Measurements from ENCODE around the gene MED14.

MED14 gene

DNA sequence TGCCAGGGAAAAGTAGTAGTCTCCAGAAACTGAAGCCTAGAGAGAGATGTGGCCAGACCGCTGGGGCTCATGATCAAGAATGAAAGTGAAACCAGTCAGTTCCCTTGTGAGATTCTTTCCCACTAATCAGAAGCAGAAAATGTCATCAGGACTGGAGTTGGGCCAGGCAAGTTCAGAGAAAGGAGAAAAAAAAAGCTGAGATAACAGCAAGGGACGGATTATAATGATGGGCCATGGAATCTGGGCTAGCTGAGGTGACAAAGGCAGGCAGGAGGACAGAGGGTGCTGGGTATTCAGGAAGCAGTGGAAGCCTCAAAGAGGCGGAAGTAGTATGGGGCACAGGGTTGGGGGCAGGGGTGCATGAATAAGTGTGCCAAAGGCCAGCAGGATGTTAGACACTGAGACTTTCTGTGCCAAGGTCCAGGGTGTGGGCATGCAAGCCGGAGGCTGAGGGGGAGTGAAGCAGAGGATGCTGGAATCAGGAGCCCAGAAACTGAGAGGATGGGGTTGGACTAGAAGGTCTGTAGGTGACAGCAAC lies 90.5 kb downstream of the MED14 start:
- Histone ChIP-seq H3K36me3 (ENCODE audit: control insufficient read depth, insufficient read depth, low read length) (no peaks in the 10 kb centered on the region), H3K4me3 (ENCODE audit: low read length) (no peak overlapping the region), H3K4me1 (ENCODE audit: control insufficient read depth, insufficient read depth, low read length) (no peaks in the 10 kb centered on the region; the same call in 1 of the 2 replicates), H3K9me3 (ENCODE audit: control insufficient read depth, insufficient read depth, low read length) (no peaks in the 10 kb centered on the region), H3K27me3 (ENCODE audit: control insufficient read depth, insufficient read depth, low read length) (no peaks in the 10 kb centered on the region), H3K27ac (ENCODE audit: low read length) (no peak overlapping the region)
- DNase-seq (ENCODE audit: low read depth, low spot score), result no peak
- no CpG with 5 or more reads among the region's 4 CpGs for WGBS (ENCODE audit: insufficient coverage, insufficient read length)

DNA sequence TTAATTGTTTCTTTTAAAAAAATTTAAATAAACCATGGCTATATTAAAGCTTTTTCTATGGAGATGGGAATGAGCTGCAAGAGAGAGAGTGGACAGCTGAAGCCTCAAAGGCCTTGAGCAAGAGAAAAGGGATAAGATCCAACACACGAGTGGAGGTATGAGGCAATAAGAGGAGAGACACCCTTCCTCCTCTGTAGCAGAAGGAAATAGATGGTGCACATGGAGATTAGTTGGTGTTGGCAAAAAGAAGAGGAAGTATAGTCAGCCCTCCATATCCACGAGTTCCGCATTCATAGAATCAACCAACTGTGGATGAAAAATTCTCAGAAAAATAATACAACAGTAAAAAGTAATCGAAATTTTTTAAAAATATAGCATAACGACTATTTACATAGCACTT lies 91.2 kb downstream of the MED14 start:
- H3K4me3 ChIP-seq (ENCODE audit: low read length), result no peak overlapping the region
- H3K27me3 ChIP-seq (ENCODE audit: control insufficient read depth, insufficient read depth, low read length), result no peaks in the 10 kb centered on the region
- no peaks in the 10 kb centered on the region; the same call in 1 of the 2 replicates for H3K4me1 ChIP-seq (ENCODE audit: control insufficient read depth, insufficient read depth, low read length)
- no peaks in the 10 kb centered on the region for H3K36me3 ChIP-seq (ENCODE audit: control insufficient read depth, insufficient read depth, low read length)
- no peak overlapping the region for H3K27ac ChIP-seq (ENCODE audit: low read length)
- no peak for DNase-seq (ENCODE audit: low read depth, low spot score)
- H3K9me3 ChIP-seq (ENCODE audit: control insufficient read depth, insufficient read depth, low read length), result no peaks in the 10 kb centered on the region
- WGBS (ENCODE audit: insufficient coverage, insufficient read length), result no CpG with 5 or more reads among the region's 5 CpGs

DNA sequence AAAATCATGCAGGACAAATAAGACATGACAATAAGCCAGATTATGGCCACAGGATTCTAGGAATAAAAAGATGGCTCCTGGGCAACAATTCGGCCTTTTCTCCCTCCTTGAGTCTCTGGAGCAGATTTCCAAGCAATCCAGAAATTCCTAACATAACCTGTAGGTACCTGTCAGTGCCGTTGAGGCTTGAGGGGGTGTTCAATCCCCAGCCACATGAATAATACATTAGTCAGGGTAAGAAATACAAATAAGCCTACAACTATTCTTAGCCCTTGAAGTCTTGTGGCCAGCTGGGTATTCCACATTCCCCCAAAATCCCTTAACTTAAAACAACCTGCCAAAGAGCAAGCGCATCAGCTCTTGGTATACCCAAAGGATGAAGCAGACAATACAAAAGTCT lies 97.7 kb downstream of the MED14 start:
- no peak for DNase-seq (ENCODE audit: low read depth, low spot score)
- Histone ChIP-seq H3K4me3 (ENCODE audit: low read length) (no peak overlapping the region), H3K4me1 (ENCODE audit: control insufficient read depth, insufficient read depth, low read length) (no peaks in the 10 kb centered on the region), H3K27ac (ENCODE audit: low read length) (no peak overlapping the region), H3K9me3 (ENCODE audit: control insufficient read depth, insufficient read depth, low read length) (no peaks in the 10 kb centered on the region), H3K27me3 (ENCODE audit: control insufficient read depth, insufficient read depth, low read length) (no peaks in the 10 kb centered on the region), H3K36me3 (ENCODE audit: control insufficient read depth, insufficient read depth, low read length) (peaks cover 3% of the 10 kb centered on the region; the same call in 1 of the 2 replicates)
- WGBS (ENCODE audit: insufficient coverage, insufficient read length), result no CpG with 5 or more reads among the region's 3 CpGs

DNA sequence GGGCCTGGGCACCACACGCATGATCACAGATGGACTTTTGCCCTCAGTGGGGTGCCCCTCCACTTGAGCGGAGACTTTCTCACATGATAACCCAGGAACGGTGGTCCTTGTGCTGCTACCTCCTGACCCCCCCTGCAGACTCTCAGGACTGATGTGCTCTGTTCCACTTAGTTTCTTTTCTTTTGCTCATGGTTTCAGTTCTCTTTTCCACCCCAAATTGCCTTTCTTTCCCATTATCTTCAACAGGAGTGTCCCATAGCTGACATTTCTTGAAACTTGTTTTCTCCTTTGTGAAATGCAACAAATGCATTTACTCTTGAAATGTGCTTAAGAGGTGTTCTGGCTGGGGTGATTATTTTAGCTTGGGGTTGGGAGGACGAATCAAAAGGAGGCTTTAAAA lies 103.1 kb downstream of the MED14 start:
- H3K27ac ChIP-seq (ENCODE audit: low read length), result no peak overlapping the region
- WGBS (ENCODE audit: insufficient coverage, insufficient read length), result no CpG with 5 or more reads among the region's 4 CpGs
- no peaks in the 10 kb centered on the region for H3K4me1 ChIP-seq (ENCODE audit: control insufficient read depth, insufficient read depth, low read length)
- H3K4me3 ChIP-seq (ENCODE audit: low read length), result no peak overlapping the region
- peaks cover 3% of the 10 kb centered on the region; the same call in 1 of the 2 replicates for H3K36me3 ChIP-seq (ENCODE audit: control insufficient read depth, insufficient read depth, low read length)
- DNase-seq (ENCODE audit: low read depth, low spot score), result no peak
- no peaks in the 10 kb centered on the region for H3K9me3 ChIP-seq (ENCODE audit: control insufficient read depth, insufficient read depth, low read length)
- H3K27me3 ChIP-seq (ENCODE audit: control insufficient read depth, insufficient read depth, low read length), result no peaks in the 10 kb centered on the region

DNA sequence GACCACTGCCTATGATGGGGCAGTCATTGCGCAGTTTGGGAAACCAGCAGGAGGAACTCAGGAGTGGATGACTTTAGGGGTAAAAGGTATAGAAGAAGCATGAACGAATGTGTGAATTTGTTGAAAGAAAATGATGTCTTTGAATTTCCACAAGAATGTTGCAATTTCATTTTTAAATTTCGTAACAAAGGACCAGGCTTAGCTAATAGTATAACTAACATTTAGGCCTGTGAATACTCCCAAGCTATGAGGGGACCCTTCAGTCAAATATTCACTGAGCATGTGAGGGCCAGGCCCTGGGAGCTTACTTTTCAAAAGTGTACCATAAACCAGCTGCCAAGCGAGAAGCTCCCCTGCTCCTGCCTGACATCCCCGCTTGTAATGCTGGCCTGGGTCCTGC lies 106.8 kb downstream of the MED14 start:
- H3K27me3 ChIP-seq (ENCODE audit: control insufficient read depth, insufficient read depth, low read length), result no peaks in the 10 kb centered on the region
- H3K9me3 ChIP-seq (ENCODE audit: control insufficient read depth, insufficient read depth, low read length), result no peaks in the 10 kb centered on the region
- peaks cover 3% of the 10 kb centered on the region; the same call in 1 of the 2 replicates for H3K36me3 ChIP-seq (ENCODE audit: control insufficient read depth, insufficient read depth, low read length)
- DNase-seq (ENCODE audit: low read depth, low spot score), result no peak
- WGBS (ENCODE audit: insufficient coverage, insufficient read length), result 100% methylated on average over 1 of the region's 5 CpGs
- peaks cover 2% of the 10 kb centered on the region; the same call in 1 of the 2 replicates for H3K4me1 ChIP-seq (ENCODE audit: control insufficient read depth, insufficient read depth, low read length)
- no peak overlapping the region for H3K27ac ChIP-seq (ENCODE audit: low read length)
- H3K4me3 ChIP-seq (ENCODE audit: low read length), result no peak overlapping the region

DNA sequence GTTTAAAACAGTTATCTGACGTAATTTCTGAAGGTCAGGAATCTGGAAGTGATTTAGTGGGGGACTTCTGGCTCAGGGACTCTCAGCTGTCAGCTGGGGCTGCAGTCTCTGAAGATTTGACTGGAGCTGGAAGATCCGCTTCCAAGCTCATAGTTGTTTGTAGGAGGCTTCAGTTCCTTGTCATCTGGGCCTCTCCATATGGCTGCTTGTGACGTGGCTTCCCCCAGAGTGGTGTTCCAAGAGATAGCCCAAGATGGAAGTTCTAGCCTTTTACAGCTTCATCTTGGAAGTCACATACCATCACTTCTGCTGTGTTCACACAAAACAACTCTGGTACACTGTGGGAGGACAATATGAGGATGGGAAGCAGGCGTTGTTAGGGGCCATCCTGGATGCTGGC lies 110.0 kb downstream of the MED14 start:
- no CpG with 5 or more reads among the region's 4 CpGs for WGBS (ENCODE audit: insufficient coverage, insufficient read length)
- no peak for DNase-seq (ENCODE audit: low read depth, low spot score)
- Histone ChIP-seq H3K36me3 (ENCODE audit: control insufficient read depth, insufficient read depth, low read length) (peaks cover 3% of the 10 kb centered on the region; the same call in 1 of the 2 replicates), H3K4me1 (ENCODE audit: control insufficient read depth, insufficient read depth, low read length) (peaks cover 2% of the 10 kb centered on the region; the same call in 1 of the 2 replicates), H3K27ac (ENCODE audit: low read length) (no peak overlapping the region), H3K4me3 (ENCODE audit: low read length) (no peak overlapping the region), H3K9me3 (ENCODE audit: control insufficient read depth, insufficient read depth, low read length) (no peaks in the 10 kb centered on the region), H3K27me3 (ENCODE audit: control insufficient read depth, insufficient read depth, low read length) (no peaks in the 10 kb centered on the region)

DNA sequence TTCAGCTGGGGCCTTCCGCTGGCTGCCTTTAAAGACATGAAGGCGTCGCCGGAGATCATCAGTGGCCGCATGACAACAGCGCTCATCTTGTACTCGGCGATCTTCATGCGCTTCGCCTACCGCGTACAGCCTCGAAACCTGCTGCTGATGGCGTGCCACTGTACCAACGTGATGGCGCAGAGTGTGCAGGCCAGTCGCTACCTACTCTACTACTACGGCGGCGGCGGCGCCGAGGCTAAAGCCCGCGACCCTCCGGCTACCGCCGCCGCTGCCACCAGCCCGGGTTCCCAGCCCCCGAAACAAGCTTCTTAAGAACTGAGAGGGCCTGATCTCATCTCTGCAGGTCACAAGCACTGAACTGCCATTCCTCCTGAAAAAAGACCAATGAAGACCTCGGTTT lies 111.7 kb downstream of the MED14 start:
- H3K27ac ChIP-seq (ENCODE audit: low read length), result no peak overlapping the region
- no peaks in the 10 kb centered on the region for H3K9me3 ChIP-seq (ENCODE audit: control insufficient read depth, insufficient read depth, low read length)
- H3K4me1 ChIP-seq (ENCODE audit: control insufficient read depth, insufficient read depth, low read length), result peaks cover 2% of the 10 kb centered on the region; the same call in 1 of the 2 replicates
- H3K27me3 ChIP-seq (ENCODE audit: control insufficient read depth, insufficient read depth, low read length), result no peaks in the 10 kb centered on the region
- no peak overlapping the region for H3K4me3 ChIP-seq (ENCODE audit: low read length)
- DNase-seq (ENCODE audit: low read depth, low spot score), result no peak
- peaks cover 3% of the 10 kb centered on the region; the same call in 1 of the 2 replicates for H3K36me3 ChIP-seq (ENCODE audit: control insufficient read depth, insufficient read depth, low read length)
- WGBS (ENCODE audit: insufficient coverage, insufficient read length), result no CpG with 5 or more reads among the region's 32 CpGs

DNA sequence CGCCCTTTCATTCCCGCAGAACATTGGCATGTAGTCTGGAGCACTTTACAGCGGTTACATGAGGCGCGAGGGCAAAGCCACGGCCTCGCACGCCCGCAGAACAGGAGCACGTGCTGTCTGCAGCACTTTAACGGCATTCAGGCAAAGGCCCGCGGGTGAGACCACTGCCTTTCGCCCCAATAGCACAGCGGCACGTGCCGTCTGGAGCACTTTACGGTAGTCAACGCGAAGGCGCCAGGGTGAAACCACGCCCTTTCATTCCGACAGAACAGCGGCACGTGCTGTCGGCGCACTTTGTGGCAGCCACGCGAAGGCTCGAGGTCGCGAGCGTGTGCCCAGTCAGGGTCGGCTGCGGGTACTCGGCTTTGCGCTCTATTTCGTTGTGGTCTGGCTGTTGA lies 112.2 kb downstream of the MED14 start, which contains the start of gene MPC1L:
Gene MPC1L (plus strand): TSS at position 290 of the 398 bp plus-strand sequence. CDS start 138 bp downstream, outside the sequence.
- Histone ChIP-seq H3K36me3 (ENCODE audit: control insufficient read depth, insufficient read depth, low read length) (0 out of 2 replicates have a peak, but pooled peaks cover under 1% of the 10 kb centered on the region), H3K4me3 (ENCODE audit: low read length) (no peak within 1 kb of the TSS), H3K27ac (ENCODE audit: low read length) (no peak within 1 kb of the TSS), H3K27me3 (ENCODE audit: control insufficient read depth, insufficient read depth, low read length) (no peaks in the 10 kb centered on the region), H3K4me1 (ENCODE audit: control insufficient read depth, insufficient read depth, low read length) (peaks cover 2% of the 10 kb centered on the region; the same call in 1 of the 2 replicates), H3K9me3 (ENCODE audit: control insufficient read depth, insufficient read depth, low read length) (no peaks in the 10 kb centered on the region)
- WGBS (ENCODE audit: insufficient coverage, insufficient read length), result no CpG with 5 or more reads among the region's 38 CpGs
- DNase-seq (ENCODE audit: low read depth, low spot score), result no peak

DNA sequence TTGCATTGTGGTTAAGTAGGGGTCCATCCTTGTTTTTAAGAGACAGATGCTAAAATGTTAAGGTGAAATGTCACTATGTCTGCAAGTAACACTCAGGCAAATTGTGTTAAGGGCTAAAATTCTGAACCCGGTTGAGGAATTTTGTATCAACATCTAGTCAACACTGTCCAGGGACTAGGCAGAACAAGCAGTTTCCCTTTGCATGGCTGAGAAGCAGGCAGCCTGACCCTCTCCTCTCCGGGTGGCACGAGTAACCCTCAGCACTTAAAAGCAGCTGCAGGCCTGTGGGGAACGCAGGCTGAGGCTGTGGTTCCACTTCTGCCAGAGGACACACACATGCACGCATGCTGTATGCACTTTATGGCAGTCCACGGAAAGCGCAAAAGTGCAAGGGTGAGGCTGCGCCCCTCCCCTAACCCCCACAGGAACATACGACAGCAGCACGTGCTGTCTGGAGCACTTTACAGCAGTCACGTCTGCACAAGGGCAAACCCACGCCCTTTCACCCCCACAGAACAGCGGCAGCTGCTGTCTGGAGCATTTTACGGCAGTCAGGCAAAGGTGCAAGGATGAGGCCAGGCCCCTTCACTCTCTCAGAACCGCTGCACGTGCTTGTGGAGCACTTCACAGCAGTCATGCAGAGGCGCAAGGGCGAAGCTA lies 112.7 kb downstream of the MED14 start:
- Histone ChIP-seq H3K27ac (ENCODE audit: low read length) (no peak overlapping the region), H3K27me3 (ENCODE audit: control insufficient read depth, insufficient read depth, low read length) (no peaks in the 10 kb centered on the region), H3K4me1 (ENCODE audit: control insufficient read depth, insufficient read depth, low read length) (peaks cover 2% of the 10 kb centered on the region; the same call in 1 of the 2 replicates), H3K4me3 (ENCODE audit: low read length) (no peak overlapping the region), H3K36me3 (ENCODE audit: control insufficient read depth, insufficient read depth, low read length) (no peaks in the 10 kb centered on the region), H3K9me3 (ENCODE audit: control insufficient read depth, insufficient read depth, low read length) (no peaks in the 10 kb centered on the region)
- WGBS (ENCODE audit: insufficient coverage, insufficient read length), result no CpG with 5 or more reads among the region's 18 CpGs
- no peak for DNase-seq (ENCODE audit: low read depth, low spot score)

DNA sequence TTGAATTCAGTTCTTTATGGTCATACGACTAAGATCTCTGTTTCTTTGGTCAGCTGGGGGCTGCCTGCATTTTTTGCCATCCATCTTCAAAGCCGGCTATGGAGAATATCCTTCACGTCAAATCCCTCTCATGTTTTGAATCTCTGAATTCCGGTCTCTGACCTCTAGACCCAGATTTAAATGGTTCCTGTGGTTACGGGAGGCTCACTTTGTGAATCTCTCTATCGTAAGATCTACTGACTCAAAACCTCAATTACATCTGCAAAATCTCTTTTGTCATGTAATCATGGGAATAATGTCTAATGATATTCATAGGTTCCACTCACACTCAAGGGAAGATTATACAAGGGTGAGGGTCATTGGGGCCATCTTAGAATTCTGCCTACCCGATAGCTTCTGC lies 117.8 kb downstream of the MED14 start:
- Histone ChIP-seq H3K27ac (ENCODE audit: low read length) (no peak overlapping the region), H3K9me3 (ENCODE audit: control insufficient read depth, insufficient read depth, low read length) (no peaks in the 10 kb centered on the region), H3K27me3 (ENCODE audit: control insufficient read depth, insufficient read depth, low read length) (no peaks in the 10 kb centered on the region), H3K4me1 (ENCODE audit: control insufficient read depth, insufficient read depth, low read length) (no peaks in the 10 kb centered on the region), H3K4me3 (ENCODE audit: low read length) (no peak overlapping the region), H3K36me3 (ENCODE audit: control insufficient read depth, insufficient read depth, low read length) (no peaks in the 10 kb centered on the region)
- no peak for DNase-seq (ENCODE audit: low read depth, low spot score)
- no CpG with 5 or more reads among the region's 7 CpGs for WGBS (ENCODE audit: insufficient coverage, insufficient read length)
